ENCODE measurements around the gene CCDC121. TPM values are rescaled to one million over a fixed set of nuclear protein-coding genes. Genes with fewer than 3 reads are reported as not detected.
"Not testable (repeated sequence)": the region's sequence is repeated elsewhere in the genome, so short reads cannot be mapped to it uniquely, and the experiment has no call there.

The CCDC121 gene
- total RNA-seq, 4 donors from 2014 or later = 2.0 to 6.2 (median 4.6) TPM

GRCh38 chr2:27627963-27628766 is 647 bp downstream of the CCDC121 start:
- intact Hi-C loops (cut with DNase I; ENCODE audit: low total_unique reads) = no loop called here
- TF ChIP-seq POLR2A (IDR thresholded peaks at IDR 0.05) (no peak), CTCF (IDR thresholded peaks at IDR 0.05) (no peak)
- peak in 1 of 2 donors; percentile 85 for DNase-seq (ENCODE audit: low spot score in 2 of 2)
- WGBS, 2 donors = 2 to 5% methylated on average over 8 to 18 of the region's 21 CpGs
- peak overlapping the region; percentile 74 for H3K4me3 ChIP-seq (ENCODE audit: low read depth, poor library complexity, severe bottlenecking)

- 37 to 51% methylated on average over 3 of the region's 3 CpGs for whole genome bisulfite sequencing, 2 donors
- DNase-seq (ENCODE audit: low spot score in 2 of 2); H3K4me3 ChIP-seq (ENCODE audit: low read depth, poor library complexity, severe bottlenecking); intact Hi-C loops (cut with DNase I; ENCODE audit: low total_unique reads): not testable (repeated sequence)
These were observed 1.9 kb downstream of the CCDC121 start for GRCh38 chr2:27626921-27627320.

GRCh38 chr2:27626323-27626722 is 2.5 kb downstream of the CCDC121 start:
- H3K4me3 ChIP-seq (ENCODE audit: low read depth, poor library complexity, severe bottlenecking); DNase-seq (ENCODE audit: low spot score in 2 of 2); intact Hi-C loops (cut with DNase I; ENCODE audit: low total_unique reads): not testable (repeated sequence)
- WGBS, 2 donors = 86% methylated on average over 1 of the region's 1 CpG

GRCh38 chr2:27624943-27625342 is 3.9 kb downstream of the CCDC121 start:
- no peak overlapping the region for H3K4me3 ChIP-seq (ENCODE audit: low read depth, poor library complexity, severe bottlenecking)
- no peak for DNase-seq (ENCODE audit: low spot score in 2 of 2)
- intact Hi-C loops (cut with DNase I; ENCODE audit: low total_unique reads) = no loop called here
- TF ChIP-seq POLR2A (IDR thresholded peaks at IDR 0.05) (no peak), CTCF (IDR thresholded peaks at IDR 0.05) (no peak)

- no peak for DNase-seq (ENCODE audit: low spot score in 2 of 2)
- WGBS, 2 donors = 81 to 86% methylated on average over 3 of the region's 3 CpGs
These were observed 5.9 kb downstream of the CCDC121 start for GRCh38 chr2:27622921-27623384.

GRCh38 chr2:27621524-27621923 is 7.3 kb downstream of the CCDC121 start:
- DNase-seq (ENCODE audit: low spot score in 2 of 2) = no peak
- intact Hi-C loops (cut with DNase I; ENCODE audit: low total_unique reads) = no loop called here
- 71 to 79% methylated on average over 1 of the region's 1 CpG for WGBS, 2 donors
- no peak overlapping the region for H3K4me3 ChIP-seq (ENCODE audit: low read depth, poor library complexity, severe bottlenecking)
- TF ChIP-seq CTCF (IDR thresholded peaks at IDR 0.05) = no peak
- TF ChIP-seq POLR2A (IDR thresholded peaks at IDR 0.05) = no peak

More at GRCh38 chr2:27622921-27623384, 5.9 kb downstream of the CCDC121 start:
- intact Hi-C loops (cut with DNase I; ENCODE audit: low total_unique reads) = no loop called here
- TF ChIP-seq CTCF (IDR thresholded peaks at IDR 0.05) = no peak
- no peak for TF ChIP-seq POLR2A (IDR thresholded peaks at IDR 0.05)
- H3K4me3 ChIP-seq (ENCODE audit: low read depth, poor library complexity, severe bottlenecking) = no peak overlapping the region

GRCh38 chr2:27615316-27615715 is 13.5 kb downstream of the CCDC121 start:
- 92 to 97% methylated on average over 3 of the region's 3 CpGs for WGBS, 2 donors
- DNase-seq (ENCODE audit: low spot score in 2 of 2) = no peak
- TF ChIP-seq POLR2A (IDR thresholded peaks at IDR 0.05) (no peak), CTCF (IDR thresholded peaks at IDR 0.05) (no peak)
- intact Hi-C loops (cut with DNase I; ENCODE audit: low total_unique reads) = no loop called here
- no peak overlapping the region for H3K4me3 ChIP-seq (ENCODE audit: low read depth, poor library complexity, severe bottlenecking)

Data from lower leg skin (tissue), 4 donors.